Lower leg skin (tissue), 3 donors: ENCODE data around the gene CHST15.

ENCODE experiments used
- POLR2A ChIP-seq, 2 donors: fragments of 450-650 bp; IDR thresholded peaks; one replicate each; pipeline ENCODE4 v1.6.1; 2016 to 2017; ENCODE audit warnings: antibody characterized with exemption in 2 of 2, mild to moderate bottlenecking in 1 of 2, moderate library complexity in 1 of 2
- TF ChIP-seq, protein P1 (sequence below), 3 donors: fragments of 450-650 bp; IDR thresholded peaks; one replicate each; pipeline ENCODE4 v1.5.1; 2016; ENCODE audit warnings: antibody characterized with exemption in 3 of 3, mild to moderate bottlenecking in 3 of 3, moderate library complexity in 2 of 3

DNA sequence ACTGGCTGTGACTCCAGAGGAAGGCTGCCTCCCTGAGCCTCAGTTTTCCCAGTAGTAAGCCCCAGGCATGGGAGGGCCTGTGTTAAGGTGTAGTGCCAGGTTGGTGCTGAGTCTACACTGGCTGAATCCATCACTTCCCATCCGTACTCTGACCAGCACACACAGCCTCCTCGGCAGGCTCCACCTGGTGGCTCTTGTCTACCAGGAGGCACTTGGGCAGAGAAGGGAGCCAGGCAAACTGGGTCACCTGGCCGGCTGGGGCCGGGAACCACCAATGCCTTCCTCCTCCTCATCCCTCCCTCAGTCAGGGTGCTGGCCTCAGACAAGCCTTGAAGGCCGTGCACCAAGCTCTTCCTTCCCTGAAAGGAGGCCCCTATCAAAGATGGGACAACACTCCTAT, 75.7 kb downstream of the CHST15 start:
- TF ChIP-seq, protein P1, sequence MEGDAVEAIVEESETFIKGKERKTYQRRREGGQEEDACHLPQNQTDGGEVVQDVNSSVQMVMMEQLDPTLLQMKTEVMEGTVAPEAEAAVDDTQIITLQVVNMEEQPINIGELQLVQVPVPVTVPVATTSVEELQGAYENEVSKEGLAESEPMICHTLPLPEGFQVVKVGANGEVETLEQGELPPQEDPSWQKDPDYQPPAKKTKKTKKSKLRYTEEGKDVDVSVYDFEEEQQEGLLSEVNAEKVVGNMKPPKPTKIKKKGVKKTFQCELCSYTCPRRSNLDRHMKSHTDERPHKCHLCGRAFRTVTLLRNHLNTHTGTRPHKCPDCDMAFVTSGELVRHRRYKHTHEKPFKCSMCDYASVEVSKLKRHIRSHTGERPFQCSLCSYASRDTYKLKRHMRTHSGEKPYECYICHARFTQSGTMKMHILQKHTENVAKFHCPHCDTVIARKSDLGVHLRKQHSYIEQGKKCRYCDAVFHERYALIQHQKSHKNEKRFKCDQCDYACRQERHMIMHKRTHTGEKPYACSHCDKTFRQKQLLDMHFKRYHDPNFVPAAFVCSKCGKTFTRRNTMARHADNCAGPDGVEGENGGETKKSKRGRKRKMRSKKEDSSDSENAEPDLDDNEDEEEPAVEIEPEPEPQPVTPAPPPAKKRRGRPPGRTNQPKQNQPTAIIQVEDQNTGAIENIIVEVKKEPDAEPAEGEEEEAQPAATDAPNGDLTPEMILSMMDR (IDR thresholded peaks at IDR 0.05), result no peak
- TF ChIP-seq POLR2A (IDR thresholded peaks at IDR 0.05), result no peak
